T-cell (primary cell): ENCODE measurements around the gene GTPBP4. TPM values are rescaled to one million over a fixed set of nuclear protein-coding genes. Genes with fewer than 3 reads are reported as not detected.

Source experiments
- ATAC-seq, 4 experiments: fragments of 200-7000 bp in 3 of 4; fragments of 150-1000 bp in 1 of 4; cut with Tn5 transposase; replicated peaks in 1 of 4; 1 replicate in 3 of 4; 2 replicates in 1 of 4; pipeline ENCODE4 v1.10.0; 2021; ENCODE audit warnings: moderate library complexity in 3 of 4, mild to moderate bottlenecking in 2 of 4, moderate number of reproducible peaks in 1 of 4
- CTCF ChIA-PET, 2 donors: fragments of 300-600 bp; sonication (Branson Sonifier 250); formaldehyde crosslinking; loops; one replicate each; lab custom pipeline; 2022; ENCODE audit warnings: antibody characterized with exemption in 2 of 2; lab: Charles Lee
- POLR2A ChIA-PET, 2 donors: fragments of 300-600 bp; sonication (Branson Sonifier 250); formaldehyde crosslinking; loops; one replicate each; lab custom pipeline; 2022; ENCODE audit warnings: antibody characterized with exemption in 2 of 2; lab: Charles Lee
- DNase-seq, 35 experiments: peaks; one replicate each; pipeline versions ENCODE4 v3.0.0 to v3.0.0-alpha.2; 2013 to 2023
- H3K27ac ChIP-seq: one replicate; pipeline ENCODE4 v1.5.1; 2013; ENCODE audit warnings: low read length
- H3K27me3 ChIP-seq, 2 experiments: replicated peaks in 1 of 2; 1 replicate in 1 of 2; 2 replicates in 1 of 2; pipeline versions ENCODE4 v1.6.1 to v1.7.0; 2013; ENCODE audit warnings: low read length in 1 of 2, mixed read lengths in 1 of 2; ENCODE audit not compliant: control insufficient read depth in 2 of 2, insufficient read depth in 2 of 2; ENCODE audit errors: extremely low read depth in 1 of 2
- H3K36me3 ChIP-seq, 2 donors: 1 replicate in 1 of 2; 2 replicates in 1 of 2; pipeline versions ENCODE4 v1.6.1 to v1.7.0; 2013; ENCODE audit warnings: low read length in 1 of 2; ENCODE audit not compliant: control insufficient read depth in 2 of 2, insufficient read depth in 1 of 2; ENCODE audit errors: extremely low read depth in 1 of 2
- H3K4me1 ChIP-seq, 2 experiments: 1 replicate in 1 of 2; 2 replicates in 1 of 2; pipeline versions ENCODE4 v1.6.1 to v1.7.0; 2013; ENCODE audit warnings: low read length in 2 of 2, mixed read lengths in 1 of 2; ENCODE audit not compliant: insufficient read depth in 2 of 2, control insufficient read depth in 1 of 2; ENCODE audit errors: extremely low read depth in 1 of 2
- H3K4me3 ChIP-seq, 2 donors: 1 replicate in 1 of 2; 2 replicates in 1 of 2; pipeline versions ENCODE4 v1.5.1 to v1.7.0; 2013; ENCODE audit warnings: mild to moderate bottlenecking in 2 of 2, low read length in 1 of 2, moderate library complexity in 1 of 2; ENCODE audit not compliant: control insufficient read depth in 1 of 2; ENCODE audit errors: extremely low read depth in 1 of 2
- H3K9me3 ChIP-seq: 2 replicates; pipeline ENCODE4 v1.7.0; 2013
- H3K27ac Mint-ChIP-seq, 2 donors: one replicate each; pipeline ENCODE4 v1.8.0; 2020 to 2021; ENCODE audit warnings: mild to moderate bottlenecking in 2 of 2, mixed read lengths in 2 of 2
- H3K27me3 Mint-ChIP-seq, 2 donors: one replicate each; pipeline ENCODE4 v1.8.0; 2021 to 2022; ENCODE audit warnings: mixed read lengths in 2 of 2
- H3K36me3 Mint-ChIP-seq: one replicate; pipeline ENCODE4 v1.8.0; 2021; ENCODE audit warnings: mixed read lengths
- H3K4me1 Mint-ChIP-seq, 3 donors: one replicate each; pipeline ENCODE4 v1.8.0; 2020 to 2022; ENCODE audit warnings: mixed read lengths in 3 of 3, mild to moderate bottlenecking in 1 of 3
- H3K4me3 Mint-ChIP-seq, 3 donors: one replicate each; pipeline ENCODE4 v1.8.0; 2020 to 2022; ENCODE audit warnings: mild to moderate bottlenecking in 3 of 3, mixed read lengths in 3 of 3, moderate library complexity in 3 of 3
- H3K9me3 Mint-ChIP-seq, 3 donors: one replicate each; pipeline ENCODE4 v1.8.0; 2020 to 2022; ENCODE audit warnings: mixed read lengths in 3 of 3
- WGBS: methylation state at CpG from one replicate; pipeline ENCODE4 v1.1.5; 2013; ENCODE audit warnings: missing lambda C conversion rate; ENCODE audit not compliant: insufficient coverage; 5-methylcytosine and 5-hydroxymethylcytosine counted together
- total RNA-seq, 35 experiments: library from RNA in 6 of 35; stranded (reverse) in 6 of 35; fragments of 120-200 nt in 1 of 35; gene quantifications; one replicate each; pipeline versions ENCODE4 v1.2.1 to v1.2.4 and lab custom pipeline; 2013 to 2026

Gene GTPBP4
- total RNA-seq, 5 donors from 2014 or later (not counting 1 experiment from before 2014, with no cell fraction given): 44.6 to 59.1 (median 47.5) TPM

- ATAC-seq (no peak), DNase-seq (no peak)
- H3K36me3 Mint-ChIP-seq: no peaks in the 10 kb centered on the region
- Histone ChIP-seq H3K27ac (no peak overlapping the region), H3K27me3 (peaks cover 0 to 11% of the 10 kb centered on the region in 2 experiments), H3K36me3 (no peaks in the 10 kb centered on the region), H3K4me3 (no peak overlapping the region), H3K9me3 (no peaks in the 10 kb centered on the region), H3K4me1 (no peaks in the 10 kb centered on the region)
- peaks cover 7 to 11% of the 10 kb centered on the region in 2 donors for H3K27me3 Mint-ChIP-seq
- ChIA-PET POLR2A (no interaction called here), CTCF (no interaction called here)
- H3K4me3 Mint-ChIP-seq: no peak overlapping the region
- 45% methylated on average over 2 of the region's 13 CpGs for WGBS
- no peak overlapping the region for H3K27ac Mint-ChIP-seq
- H3K4me1 Mint-ChIP-seq: no peaks in the 10 kb centered on the region
- no peaks in the 10 kb centered on the region for H3K9me3 Mint-ChIP-seq
Measured at GRCh38 chr10:955127-955819, 33.0 kb upstream of the GTPBP4 start.

GRCh38 chr10:955820-956217 lies 32.4 kb upstream of the GTPBP4 start:
- Mint-ChIP-seq H3K9me3 (no peaks in the 10 kb centered on the region), H3K27me3 (peaks cover 7 to 11% of the 10 kb centered on the region in 2 donors), H3K27ac (no peak overlapping the region), H3K4me1 (no peaks in the 10 kb centered on the region), H3K36me3 (no peaks in the 10 kb centered on the region), H3K4me3 (no peak overlapping the region)
- H3K4me1 ChIP-seq: no peaks in the 10 kb centered on the region
- no peak for ATAC-seq
- ChIA-PET CTCF (no interaction called here), POLR2A (no interaction called here)
- DNase-seq: no peak
- no peak overlapping the region for H3K4me3 ChIP-seq
- no peaks in the 10 kb centered on the region for H3K36me3 ChIP-seq
- peaks cover 0 to 11% of the 10 kb centered on the region in 2 experiments for H3K27me3 ChIP-seq
- H3K27ac ChIP-seq: no peak overlapping the region
- H3K9me3 ChIP-seq: no peaks in the 10 kb centered on the region
- WGBS: 68% methylated on average over 9 of the region's 9 CpGs

DNA sequence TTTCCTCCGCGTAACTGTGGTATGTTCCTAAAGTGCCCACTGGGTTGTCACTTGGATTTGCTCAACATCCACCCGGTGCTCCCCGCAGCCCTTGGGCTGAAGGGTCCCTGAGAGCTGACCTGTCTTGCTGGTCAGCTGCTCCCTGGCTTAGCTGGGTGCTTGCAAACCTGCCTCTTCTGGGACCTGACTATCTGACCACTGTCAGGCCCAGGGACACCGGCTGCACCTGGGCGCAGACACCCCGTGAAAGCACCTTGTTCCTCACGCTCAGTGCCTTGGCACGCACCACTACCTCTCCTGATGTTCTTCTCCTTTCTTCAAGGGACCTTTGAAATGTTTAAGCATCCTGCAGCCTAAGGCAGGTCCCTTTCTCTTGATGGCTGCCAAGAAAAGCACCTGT lies 30.1 kb upstream of the GTPBP4 start:
- Histone ChIP-seq H3K27ac (no peak overlapping the region), H3K36me3 (no peaks in the 10 kb centered on the region), H3K4me3 (no peak overlapping the region), H3K27me3 (peaks cover 0 to 14% of the 10 kb centered on the region in 2 experiments), H3K9me3 (no peaks in the 10 kb centered on the region), H3K4me1 (no peaks in the 10 kb centered on the region)
- 83% methylated on average over 8 of the region's 9 CpGs for WGBS
- ChIA-PET CTCF (interaction anchor here in 1 of 2 donors (0.6 kb wide), 1 partner anchor 1600 kb away, joined by 7 read pairs; no protein-coding TSS in a partner anchor), POLR2A (no interaction called here)
- DNase-seq: no peak
- Mint-ChIP-seq H3K27ac (no peak overlapping the region), H3K4me1 (no peaks in the 10 kb centered on the region), H3K9me3 (no peaks in the 10 kb centered on the region), H3K27me3 (peaks cover 5 to 11% of the 10 kb centered on the region in 2 donors), H3K4me3 (no peak overlapping the region), H3K36me3 (no peaks in the 10 kb centered on the region)
- ATAC-seq: no peak

- no peak for DNase-seq
- CTCF ChIA-PET: interaction anchor here in 1 of 2 donors (0.6 kb wide), 1 partner anchor 1599 kb away, joined by 7 read pairs; no protein-coding TSS in a partner anchor
- POLR2A ChIA-PET: no interaction called here
- peaks cover 4 to 11% of the 10 kb centered on the region in 2 donors for H3K27me3 Mint-ChIP-seq
- no peak overlapping the region for H3K27ac Mint-ChIP-seq
- H3K9me3 ChIP-seq: no peaks in the 10 kb centered on the region
- no peaks in the 10 kb centered on the region for H3K4me1 ChIP-seq
- no peaks in the 10 kb centered on the region for H3K9me3 Mint-ChIP-seq
- H3K4me3 ChIP-seq: no peak overlapping the region
- WGBS: 94% methylated on average over 5 of the region's 6 CpGs
- no peak overlapping the region for H3K4me3 Mint-ChIP-seq
- no peak overlapping the region for H3K27ac ChIP-seq
- ATAC-seq: no peak
- H3K36me3 Mint-ChIP-seq: no peaks in the 10 kb centered on the region
- no peaks in the 10 kb centered on the region for H3K4me1 Mint-ChIP-seq
- H3K36me3 ChIP-seq: no peaks in the 10 kb centered on the region
- peaks cover 0 to 14% of the 10 kb centered on the region in 2 experiments for H3K27me3 ChIP-seq
Measured at GRCh38 chr10:958856-959255, 29.4 kb upstream of the GTPBP4 start.

DNA sequence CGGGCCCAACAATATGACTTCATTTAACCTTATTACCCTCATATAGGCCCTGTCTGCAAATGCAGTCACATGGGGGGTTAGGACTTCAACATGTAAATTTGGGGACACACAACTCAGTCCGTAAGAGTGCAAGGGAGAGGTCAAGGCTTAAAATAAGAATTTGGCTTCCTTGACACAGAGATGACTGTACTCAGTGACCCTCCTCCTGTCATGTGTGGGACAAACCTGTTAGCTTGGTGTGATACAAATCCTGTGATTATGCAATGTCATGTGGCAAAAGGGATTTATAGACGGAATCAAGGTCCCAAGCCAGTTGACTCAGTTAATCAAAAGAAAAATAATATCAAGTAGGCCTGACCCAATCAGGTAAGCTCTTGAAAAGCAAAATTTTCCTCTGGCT lies 25.9 kb upstream of the GTPBP4 start:
- Histone ChIP-seq H3K4me3 (no peak overlapping the region), H3K4me1 (no peaks in the 10 kb centered on the region), H3K27ac (no peak overlapping the region), H3K9me3 (no peaks in the 10 kb centered on the region), H3K27me3 (peaks cover 0 to 14% of the 10 kb centered on the region in 2 experiments), H3K36me3 (no peaks in the 10 kb centered on the region)
- H3K27me3 Mint-ChIP-seq: peaks cover 6 to 11% of the 10 kb centered on the region in 2 donors
- H3K36me3 Mint-ChIP-seq: no peaks in the 10 kb centered on the region
- peaks cover 3 to 10% (median 5%) of the 10 kb centered on the region in 3 donors for H3K4me1 Mint-ChIP-seq
- ChIA-PET CTCF (no interaction called here), POLR2A (no interaction called here)
- 90% methylated on average over 2 of the region's 3 CpGs for WGBS
- ATAC-seq: no peak
- H3K9me3 Mint-ChIP-seq: no peaks in the 10 kb centered on the region
- DNase-seq: no peak
- no peak overlapping the region for H3K4me3 Mint-ChIP-seq
- no peak overlapping the region for H3K27ac Mint-ChIP-seq

GRCh38 chr10:963186-963585 lies 25.0 kb upstream of the GTPBP4 start:
- Mint-ChIP-seq H3K9me3 (no peaks in the 10 kb centered on the region), H3K27ac (no peak overlapping the region)
- WGBS: 75% methylated on average over 2 of the region's 5 CpGs

More at GRCh38 chr10:963186-963585, 25.0 kb upstream of the GTPBP4 start:
- H3K4me3 Mint-ChIP-seq: no peak overlapping the region
- H3K27me3 Mint-ChIP-seq: peaks cover 6 to 11% of the 10 kb centered on the region in 2 donors
- H3K4me1 Mint-ChIP-seq: peaks cover 4 to 14% (median 9%) of the 10 kb centered on the region in 3 donors
- CTCF ChIA-PET: no interaction called here
- no peaks in the 10 kb centered on the region for H3K36me3 ChIP-seq
- H3K36me3 Mint-ChIP-seq: no peaks in the 10 kb centered on the region
- DNase-seq (no peak), ATAC-seq (no peak)
- POLR2A ChIA-PET: no interaction called here
- no peak overlapping the region for H3K27ac ChIP-seq
- H3K4me3 ChIP-seq: no peak overlapping the region
- peaks cover 0 to 3% of the 10 kb centered on the region in 2 experiments for H3K4me1 ChIP-seq
- H3K9me3 ChIP-seq: no peaks in the 10 kb centered on the region
- peaks cover 0 to 14% of the 10 kb centered on the region in 2 experiments for H3K27me3 ChIP-seq
